Mesenchymal stem cell (in vitro differentiated cells and primary cell): ENCODE measurements around the gene PSMD3.

Experiments
- DNase-seq: peaks from one replicate; pipeline ENCODE4 v3.0.0-alpha.2; 2013
- H2AFZ ChIP-seq: one replicate; pipeline ENCODE4 v1.6.1; 2013; ENCODE audit warnings: low read depth, mild to moderate bottlenecking, control low read depth, inconsistent platforms, low read length, moderate library complexity
- H2AK5ac ChIP-seq: 2 replicates; pipeline ENCODE4 v1.6.1; 2013; ENCODE audit warnings: low read length, moderate library complexity, mild to moderate bottlenecking, inconsistent platforms; ENCODE audit not compliant: severe bottlenecking
- H2BK120ac ChIP-seq: one replicate; pipeline ENCODE4 v1.6.1; 2013; ENCODE audit warnings: low read depth, mild to moderate bottlenecking, inconsistent platforms, low read length, moderate library complexity
- H2BK12ac ChIP-seq, 2 experiments: one replicate each; pipeline ENCODE4 v1.6.1; 2013; ENCODE audit warnings: inconsistent platforms in 2 of 2, low read length in 2 of 2, mild to moderate bottlenecking in 2 of 2, moderate library complexity in 2 of 2, control low read depth in 1 of 2
- H2BK15ac ChIP-seq: one replicate; pipeline ENCODE4 v1.6.1; 2013; ENCODE audit warnings: mild to moderate bottlenecking, low read depth, inconsistent platforms; ENCODE audit not compliant: poor library complexity, severe bottlenecking
- H2BK5ac ChIP-seq: 2 replicates; pipeline ENCODE4 v1.6.1; 2013; ENCODE audit warnings: low read depth, mild to moderate bottlenecking, low read length, control low read depth, inconsistent platforms; ENCODE audit not compliant: poor library complexity, severe bottlenecking
- H3K14ac ChIP-seq, 2 experiments: one replicate each; pipeline ENCODE4 v1.6.1; 2013; ENCODE audit warnings: inconsistent platforms in 2 of 2, low read length in 2 of 2, control low read depth in 1 of 2, mild to moderate bottlenecking in 1 of 2, moderate library complexity in 1 of 2
- H3K18ac ChIP-seq, 2 experiments: one replicate each; pipeline ENCODE4 v1.6.1; 2013; ENCODE audit warnings: inconsistent platforms in 2 of 2, low read length in 2 of 2, control low read depth in 1 of 2, low read depth in 1 of 2, mild to moderate bottlenecking in 1 of 2
- H3K23ac ChIP-seq, 2 experiments: one replicate each; pipeline ENCODE4 v1.6.1; 2013; ENCODE audit warnings: inconsistent platforms in 2 of 2, low read length in 2 of 2, mild to moderate bottlenecking in 2 of 2, moderate library complexity in 2 of 2, control low read depth in 1 of 2
- H3K27ac ChIP-seq: 2 replicates; pipeline ENCODE4 v1.5.1; 2013; ENCODE audit warnings: mild to moderate bottlenecking, moderate library complexity, low read length, control low read depth, inconsistent platforms; ENCODE audit not compliant: poor library complexity, severe bottlenecking
- H3K27me3 ChIP-seq, 2 experiments: 2 replicates each; pipeline versions ENCODE4 v1.6.1 to v1.7.0; 2013; ENCODE audit warnings: low read length in 2 of 2, mild to moderate bottlenecking in 2 of 2, moderate library complexity in 2 of 2, control low read depth in 1 of 2, inconsistent platforms in 1 of 2; ENCODE audit not compliant: control insufficient read depth in 1 of 2, insufficient read depth in 1 of 2
- H3K36me3 ChIP-seq, 2 experiments: 2 replicates each; pipeline versions ENCODE4 v1.6.1 to v1.7.0; 2013; ENCODE audit warnings: low read length in 2 of 2, control low read depth in 1 of 2, inconsistent platforms in 1 of 2, low read depth in 1 of 2, mild to moderate bottlenecking in 1 of 2; ENCODE audit not compliant: insufficient read depth in 2 of 2, control insufficient read depth in 1 of 2
- H3K4ac ChIP-seq, 2 experiments: one replicate each; pipeline ENCODE4 v1.6.1; 2013; ENCODE audit warnings: inconsistent platforms in 2 of 2, low read length in 2 of 2, mild to moderate bottlenecking in 2 of 2, moderate library complexity in 2 of 2, control low read depth in 1 of 2, low read depth in 1 of 2
- H3K4me1 ChIP-seq: 2 replicates; pipeline ENCODE4 v1.6.1; 2013; ENCODE audit warnings: low read depth, low read length, control low read depth; ENCODE audit not compliant: control insufficient read depth, insufficient read depth
- H3K4me2 ChIP-seq: 2 replicates; pipeline ENCODE4 v1.6.1; 2013; ENCODE audit warnings: low read length, mild to moderate bottlenecking, inconsistent platforms; ENCODE audit not compliant: poor library complexity, severe bottlenecking
- H3K4me3 ChIP-seq, 2 experiments: 2 replicates each; pipeline versions ENCODE4 v1.5.1 to v1.7.0; 2013; ENCODE audit warnings: low read length in 2 of 2, mild to moderate bottlenecking in 2 of 2, control low read depth in 1 of 2, low read depth in 1 of 2; ENCODE audit not compliant: insufficient read depth in 1 of 2
- H3K79me1 ChIP-seq: replicated peaks from 2 replicates; pipeline ENCODE4 v1.6.1; 2013; ENCODE audit warnings: mild to moderate bottlenecking, control low read depth, low read length, inconsistent platforms; ENCODE audit not compliant: poor library complexity, severe bottlenecking
- H3K9ac ChIP-seq: 2 replicates; pipeline ENCODE4 v1.7.0; 2013; ENCODE audit warnings: mild to moderate bottlenecking, low read length, moderate library complexity
- H3K9me3 ChIP-seq: 2 replicates; pipeline ENCODE4 v1.7.0; 2013; ENCODE audit warnings: mild to moderate bottlenecking, low read length; ENCODE audit not compliant: control insufficient read depth
- H4K8ac ChIP-seq: one replicate; pipeline ENCODE4 v1.6.1; 2013; ENCODE audit warnings: inconsistent platforms, mild to moderate bottlenecking, low read length, moderate library complexity
- H4K91ac ChIP-seq: one replicate; pipeline ENCODE4 v1.6.1; 2013; ENCODE audit warnings: mild to moderate bottlenecking, low read length, inconsistent platforms
- WGBS: methylation state at CpG from one replicate; pipeline ENCODE4 v1.1.7; 2013; ENCODE audit warnings: mixed read lengths; 5-methylcytosine and 5-hydroxymethylcytosine counted together

Gene PSMD3

GRCh38 chr17:40015005-40015997, 34.7 kb downstream of the PSMD3 start, which contains the start of gene CSF3:
Gene CSF3, plus strand, starts transcription at chr17:40015440. Its CDS starts 35 bp downstream, at chr17:40015475.
- Histone ChIP-seq H3K4me1 (peaks cover 40% of the 10 kb centered on the region), H3K27me3 (no peaks in the 10 kb centered on the region), H3K4me2 (no peak within 1 kb of the TSS), H2AFZ (peak within 1 kb of the TSS; percentile 11), H3K36me3 (peaks cover 8 to 24% of the 10 kb centered on the region in 2 experiments), H2BK120ac (peak within 1 kb of the TSS; percentile 36), H3K79me1 (no peaks in the 10 kb centered on the region), H3K4me3 (peak within 1 kb of the TSS in 1 of 2 experiments; percentile 7), H2AK5ac (peak within 1 kb of the TSS; percentile 45), H2BK15ac (peak within 1 kb of the TSS; percentile 16), H2BK12ac (peak within 1 kb of the TSS; percentile 49 to 67), H3K18ac (peak within 1 kb of the TSS in 1 of 2 experiments; percentile 11), H3K4ac (peak within 1 kb of the TSS in 1 of 2 experiments; percentile 57), H4K91ac (peak within 1 kb of the TSS; percentile 44), H3K14ac (no peak within 1 kb of the TSS), H3K27ac (no peak within 1 kb of the TSS), H3K9ac (peak within 1 kb of the TSS; percentile 41), H3K9me3 (no peaks in the 10 kb centered on the region), H3K23ac (no peak within 1 kb of the TSS), H4K8ac (no peak within 1 kb of the TSS), H2BK5ac (no peak within 1 kb of the TSS)
- 74% methylated on average over 20 of the region's 20 CpGs for WGBS
- no peak for DNase-seq

DNA sequence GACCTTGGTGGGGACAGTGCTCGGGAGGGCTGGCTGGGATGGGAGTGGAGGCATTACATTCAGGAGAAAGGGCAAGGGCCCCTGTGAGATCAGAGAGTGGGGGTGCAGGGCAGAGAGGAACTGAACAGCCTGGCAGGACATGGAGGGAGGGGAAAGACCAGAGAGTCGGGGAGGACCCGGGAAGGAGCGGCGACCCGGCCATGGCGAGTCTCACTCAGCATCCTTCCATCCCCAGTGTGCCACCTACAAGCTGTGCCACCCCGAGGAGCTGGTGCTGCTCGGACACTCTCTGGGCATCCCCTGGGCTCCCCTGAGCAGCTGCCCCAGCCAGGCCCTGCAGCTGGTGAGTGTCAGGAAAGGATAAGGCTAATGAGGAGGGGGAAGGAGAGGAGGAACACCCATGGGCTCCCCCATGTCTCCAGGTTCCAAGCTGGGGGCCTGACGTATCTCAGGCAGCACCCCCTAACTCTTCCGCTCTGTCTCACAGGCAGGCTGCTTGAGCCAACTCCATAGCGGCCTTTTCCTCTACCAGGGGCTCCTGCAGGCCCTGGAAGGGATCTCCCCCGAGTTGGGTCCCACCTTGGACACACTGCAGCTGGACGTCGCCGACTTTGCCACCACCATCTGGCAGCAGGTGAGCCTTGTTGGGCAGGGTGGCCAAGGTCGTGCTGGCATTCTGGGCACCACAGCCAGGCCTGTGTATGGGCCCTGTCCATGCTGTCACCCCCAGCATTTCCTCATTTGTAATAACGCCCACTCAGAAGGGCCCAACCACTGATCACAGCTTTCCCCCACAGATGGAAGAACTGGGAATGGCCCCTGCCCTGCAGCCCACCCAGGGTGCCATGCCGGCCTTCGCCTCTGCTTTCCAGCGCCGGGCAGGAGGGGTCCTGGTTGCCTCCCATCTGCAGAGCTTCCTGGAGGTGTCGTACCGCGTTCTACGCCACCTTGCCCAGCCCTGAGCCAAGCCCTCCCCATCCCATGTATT, 35.7 kb downstream of the PSMD3 start:
- H3K36me3 ChIP-seq: peaks cover 8 to 28% of the 10 kb centered on the region in 2 experiments
- H3K4me3 ChIP-seq: peak overlapping the region in 1 of 2 experiments; percentile 7
- peaks cover 41% of the 10 kb centered on the region for H3K4me1 ChIP-seq
- 94% methylated on average over 18 of the region's 26 CpGs for WGBS
- no peak overlapping the region for H3K27ac ChIP-seq
- H2AFZ ChIP-seq: no peak overlapping the region
- H3K18ac ChIP-seq: no peak overlapping the region
- no peak overlapping the region for H4K8ac ChIP-seq
- no peak for DNase-seq
- H2BK5ac ChIP-seq: no peak overlapping the region
- no peak overlapping the region for H2BK120ac ChIP-seq
- no peak overlapping the region for H2BK12ac ChIP-seq
- no peaks in the 10 kb centered on the region for H3K27me3 ChIP-seq
- H3K23ac ChIP-seq: no peak overlapping the region
- H2AK5ac ChIP-seq: peak overlapping the region; percentile 17
- no peaks in the 10 kb centered on the region for H3K9me3 ChIP-seq
- H3K9ac ChIP-seq: peak overlapping the region; percentile 51
- H3K4ac ChIP-seq: no peak overlapping the region
- H2BK15ac ChIP-seq: no peak overlapping the region
- H3K4me2 ChIP-seq: no peak overlapping the region
- H3K79me1 ChIP-seq: no peaks in the 10 kb centered on the region
- H3K14ac ChIP-seq: no peak overlapping the region
- peak overlapping the region; percentile 44 for H4K91ac ChIP-seq

- Histone ChIP-seq H3K9ac (peak overlapping the region; percentile 51), H3K4ac (no peak overlapping the region), H3K27me3 (no peaks in the 10 kb centered on the region), H3K23ac (no peak overlapping the region), H2BK12ac (no peak overlapping the region), H3K4me3 (peak overlapping the region in 1 of 2 experiments; percentile 25), H3K14ac (no peak overlapping the region), H3K4me1 (peaks cover 53% of the 10 kb centered on the region), H3K79me1 (no peaks in the 10 kb centered on the region), H2AK5ac (no peak overlapping the region), H2BK120ac (no peak overlapping the region), H4K8ac (no peak overlapping the region), H3K18ac (no peak overlapping the region), H2BK5ac (no peak overlapping the region), H4K91ac (peak overlapping the region; percentile 65), H3K9me3 (no peaks in the 10 kb centered on the region), H3K4me2 (no peak overlapping the region), H3K27ac (no peak overlapping the region), H2BK15ac (no peak overlapping the region), H3K36me3 (peaks cover 12 to 39% of the 10 kb centered on the region in 2 experiments), H2AFZ (no peak overlapping the region)
- WGBS: 75% methylated on average over 14 of the region's 15 CpGs
- no peak for DNase-seq
These were observed 36.9 kb downstream of the PSMD3 start for GRCh38 chr17:40017422-40018080.
